Mammary epithelial cell (primary cell): ENCODE measurements around the gene STK39.

Experiments used
- CTCF ChIP-seq, 2 donors: IDR thresholded peaks in 1 of 2; conservative IDR thresholded peaks in 1 of 2; 2 replicates each; pipeline ENCODE4 v1.5.1; 2011 to 2012; ENCODE audit warnings: inconsistent platforms in 2 of 2, low read length in 2 of 2, mild to moderate bottlenecking in 2 of 2, control low read depth in 1 of 2, low read depth in 1 of 2; ENCODE audit not compliant: insufficient read depth in 1 of 2; ENCODE audit errors: extremely low read depth in 1 of 2
- EZH2 ChIP-seq: IDR thresholded peaks from 2 replicates; pipeline ENCODE4 v1.6.1; 2012; ENCODE audit warnings: low read length, inconsistent platforms, borderline replicate concordance

DNA sequence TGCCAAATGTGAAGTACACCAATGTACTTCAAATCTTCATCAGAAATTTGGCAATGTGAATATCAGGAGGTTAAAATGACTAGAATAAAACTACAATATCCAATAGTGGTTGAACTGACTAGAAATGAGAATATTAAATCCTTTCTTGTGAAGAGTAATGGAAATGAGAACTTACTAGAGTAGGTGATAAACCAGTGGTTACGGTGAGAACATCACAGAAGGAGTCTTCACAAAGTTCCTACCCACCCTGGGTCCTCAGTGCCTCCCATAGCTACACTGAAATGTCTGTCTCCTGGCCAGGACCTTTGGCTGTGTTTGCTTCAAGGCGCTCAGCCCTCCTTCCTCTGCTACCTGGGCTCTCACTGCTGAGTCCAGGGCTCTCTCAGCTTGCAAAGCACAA lies 289.7 kb downstream of the STK39 start:
- TF ChIP-seq CTCF (conservative IDR thresholded peaks at IDR 0.05 in 1 of 2, IDR thresholded peaks at IDR 0.05 in 1 of 2; ENCODE audit: extremely low read depth in 1 of 2, insufficient read depth in 1 of 2, low read depth in 1 of 2, low read length in 2 of 2) (no peak), EZH2 (no peak)
